BE2C (cell line): ENCODE results near the gene CSNK2A3.

Experiments used
- DNase-seq: peaks from one replicate; pipeline ENCODE4 v3.0.0-alpha.2; 2020
- H3K27me3 ChIP-seq: fragments of 250-450 bp; sonication (Bioruptor Pico); 2 replicates; pipeline ENCODE4 v1.5.1; 2020; ENCODE audit warnings: mild to moderate bottlenecking
- H3K36me3 ChIP-seq: fragments of 250-450 bp; sonication (Bioruptor Pico); 2 replicates; pipeline ENCODE4 v1.5.1; 2020; ENCODE audit warnings: mild to moderate bottlenecking
- H3K4me1 ChIP-seq: fragments of 250-450 bp; sonication (Bioruptor Pico); 2 replicates; pipeline ENCODE4 v1.5.1; 2020
- H3K4me3 ChIP-seq: 2 replicates; pipeline ENCODE4 v1.5.1; 2011; ENCODE audit warnings: low read depth, low read length
- H3K9me3 ChIP-seq: fragments of 250-450 bp; sonication (Bioruptor Pico); 2 replicates; pipeline ENCODE4 v1.5.1; 2020
- CTCF ChIP-seq: IDR thresholded peaks from 2 replicates; pipeline ENCODE4 v1.5.1; 2012; ENCODE audit warnings: mild to moderate bottlenecking, low read depth, low read length

CSNK2A3 gene

GRCh38 chr11:11332141-11332710 lies 20.8 kb downstream of the CSNK2A3 start:
- no peak for DNase-seq
- no peak for TF ChIP-seq CTCF
- H3K27me3 ChIP-seq = no peaks in the 10 kb centered on the region
- H3K9me3 ChIP-seq = no peaks in the 10 kb centered on the region
- H3K36me3 ChIP-seq = no peaks in the 10 kb centered on the region
- no peak overlapping the region for H3K4me3 ChIP-seq
- no peaks in the 10 kb centered on the region for H3K4me1 ChIP-seq

GRCh38 chr11:11329062-11329806 lies 23.8 kb downstream of the CSNK2A3 start:
- no peak for DNase-seq
- no peaks in the 10 kb centered on the region for H3K36me3 ChIP-seq
- H3K9me3 ChIP-seq = no peaks in the 10 kb centered on the region
- no peaks in the 10 kb centered on the region for H3K27me3 ChIP-seq
- H3K4me1 ChIP-seq = no peaks in the 10 kb centered on the region
- H3K4me3 ChIP-seq = no peak overlapping the region
- TF ChIP-seq CTCF = no peak

GRCh38 chr11:11324090-11324489 lies 29.0 kb downstream of the CSNK2A3 start:
- H3K4me3 ChIP-seq = no peak overlapping the region
- no peaks in the 10 kb centered on the region for H3K27me3 ChIP-seq
- no peak for DNase-seq
- TF ChIP-seq CTCF = no peak
- no peaks in the 10 kb centered on the region for H3K9me3 ChIP-seq
- H3K4me1 ChIP-seq = no peaks in the 10 kb centered on the region
- H3K36me3 ChIP-seq = no peaks in the 10 kb centered on the region

GRCh38 chr11:11322101-11322500 lies 30.9 kb downstream of the CSNK2A3 start:
- Histone ChIP-seq H3K9me3 (no peaks in the 10 kb centered on the region), H3K4me3 (no peak overlapping the region), H3K27me3 (no peaks in the 10 kb centered on the region), H3K36me3 (no peaks in the 10 kb centered on the region), H3K4me1 (no peaks in the 10 kb centered on the region)
- TF ChIP-seq CTCF = no peak
- DNase-seq = no peak

GRCh38 chr11:11320825-11321224 lies 32.2 kb downstream of the CSNK2A3 start:
- Histone ChIP-seq H3K27me3 (no peaks in the 10 kb centered on the region), H3K4me3 (no peak overlapping the region), H3K36me3 (no peaks in the 10 kb centered on the region), H3K9me3 (no peaks in the 10 kb centered on the region), H3K4me1 (no peaks in the 10 kb centered on the region)
- DNase-seq = no peak
- TF ChIP-seq CTCF = no peak

- no peaks in the 10 kb centered on the region for H3K27me3 ChIP-seq
- H3K9me3 ChIP-seq = no peaks in the 10 kb centered on the region
- no peak overlapping the region for H3K4me3 ChIP-seq
- no peak for DNase-seq
- TF ChIP-seq CTCF = no peak
- H3K4me1 ChIP-seq = no peaks in the 10 kb centered on the region
- H3K36me3 ChIP-seq = no peaks in the 10 kb centered on the region
These were observed 34.1 kb downstream of the CSNK2A3 start for GRCh38 chr11:11318961-11319360.
